Measurements from ENCODE around the gene PNPLA7. TPM values are rescaled to one million over a fixed set of nuclear protein-coding genes. Genes with fewer than 3 reads are reported as not detected.
"Not testable (repeated sequence)": the region's sequence is repeated elsewhere in the genome, so short reads cannot be mapped to it uniquely, and the experiment has no call there.

PNPLA7 gene
- total and polyA plus RNA-seq, 2 of the 4 experiments (the other 2 are of a cell fraction) = under 0.01 to 0.89 TPM

DNA sequence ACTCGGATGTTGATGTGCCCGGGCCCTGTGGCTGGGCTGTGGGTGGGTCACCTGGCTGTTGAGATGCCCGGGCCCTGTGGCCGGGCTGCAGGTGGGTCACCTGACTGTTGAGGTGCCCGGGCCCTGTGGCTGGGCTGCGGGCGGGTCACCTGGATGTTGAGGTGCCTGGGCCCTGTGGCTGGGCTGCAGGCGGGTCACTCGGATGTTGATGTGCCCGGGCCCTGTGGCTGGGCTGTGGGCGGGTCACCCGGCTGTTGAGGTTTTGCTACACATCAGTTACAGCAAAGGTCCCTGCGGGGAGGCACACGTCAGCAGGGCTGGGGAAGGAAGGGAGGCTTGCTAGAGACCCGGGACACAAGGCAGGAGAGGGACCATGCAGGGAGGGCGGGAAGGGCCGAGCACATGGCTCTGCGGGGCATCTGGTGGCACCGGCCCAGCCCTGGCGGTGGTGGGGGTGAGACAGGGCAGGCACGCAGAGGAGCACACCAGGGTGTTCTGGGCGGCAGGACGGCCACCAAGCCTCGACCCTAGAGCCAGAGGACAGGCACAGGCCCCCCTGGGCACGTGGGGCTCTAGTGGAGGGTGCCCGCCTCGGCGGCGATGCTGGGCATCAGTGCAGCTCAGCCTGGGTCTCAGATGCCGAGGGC is 35.4 kb downstream of the PNPLA7 start:
- no peak overlapping the region for H2AK5ac ChIP-seq (ENCODE audit: low read depth, low read length)
- intact Hi-C loops (cut with micrococcal nuclease) (no loop called here), dilution Hi-C loops (cut with HindIII; ENCODE audit: low sequenced_read_pairs, unreplicated experiment) (no loop called here), in situ Hi-C loops (cut with MboI; ENCODE audit: low sequenced_read_pairs) (no loop called here)
- H2BK20ac ChIP-seq (ENCODE audit: low read depth, low read length) = no peak overlapping the region
- H3K18ac ChIP-seq (ENCODE audit: low read depth, low read length) = no peak overlapping the region
- ATAC-seq (ENCODE audit: low read depth) (no peak), DNase-seq (no peak)
- 89% methylated on average over 7 of the region's 30 CpGs; no CpG with 5 or more reads in 1 of the 2 experiments for WGBS, 2 experiments (ENCODE audit: extremely low coverage in 2 of 2, insufficient read length in 1 of 2)
- H2AFZ ChIP-seq (replicated peaks; ENCODE audit: low read length, poor library complexity) = no peak overlapping the region
- H2BK120ac ChIP-seq (ENCODE audit: low read depth, low read length) = no peak overlapping the region
- H3K23ac ChIP-seq (ENCODE audit: low read depth, low read length) = no peak overlapping the region
- no peaks in the 10 kb centered on the region for H3K36me3 ChIP-seq (ENCODE audit: control insufficient read depth, insufficient read depth, low read length)
- H2BK5ac ChIP-seq (ENCODE audit: low read depth, low read length, poor library complexity, severe bottlenecking) = no peak overlapping the region
- ChIA-PET CTCF (no interaction called here), POLR2A (ENCODE audit: unreplicated experiment) (no interaction called here)
- H3K9me1 ChIP-seq (ENCODE audit: insufficient read depth, low read length) = no peaks in the 10 kb centered on the region
- H2BK15ac ChIP-seq (ENCODE audit: low read depth, low read length) = no peak overlapping the region
- no peaks in the 10 kb centered on the region for H3K79me1 ChIP-seq (ENCODE audit: low read depth in 1 of 2, low read length in 2 of 2)
- no peak overlapping the region for H3K14ac ChIP-seq (replicated peaks; ENCODE audit: low read depth, low read length)
- no peak overlapping the region for H3K27ac ChIP-seq (ENCODE audit: insufficient read depth, low read length)
- no peaks in the 10 kb centered on the region for H3K27me3 ChIP-seq (ENCODE audit: control insufficient read depth, insufficient read depth, low read length)
- H3K4ac ChIP-seq (ENCODE audit: low read depth, low read length) = no peak overlapping the region
- no TSS peak for BruUV-seq (replicated peaks)
- no peak overlapping the region for H3K4me3 ChIP-seq (ENCODE audit: insufficient read depth, low read depth, low read length)
- H3K4me1 ChIP-seq (ENCODE audit: control insufficient read depth, insufficient read depth, low read length) = no peaks in the 10 kb centered on the region
- H4K8ac ChIP-seq (ENCODE audit: low read depth in 2 of 2, low read length in 2 of 2) = no peak overlapping the region
- H3K4me2 ChIP-seq (ENCODE audit: low read depth, low read length) = no peak overlapping the region
- no peaks in the 10 kb centered on the region for H4K20me1 ChIP-seq (ENCODE audit: insufficient read depth, low read length)
- H3K9me3 ChIP-seq (ENCODE audit: control insufficient read depth, insufficient read depth, low read length) = no peaks in the 10 kb centered on the region
- H3K9ac ChIP-seq (ENCODE audit: low read depth, low read length) = no peak overlapping the region
- no peak overlapping the region for H4K91ac ChIP-seq (ENCODE audit: insufficient read depth, low read depth, low read length)
- H3K56ac ChIP-seq (ENCODE audit: extremely low read depth, insufficient read depth, low read length) = no peak overlapping the region
- H2AK9ac ChIP-seq (replicated peaks; ENCODE audit: low read depth, low read length, poor library complexity) = no peak overlapping the region
- TF ChIP-seq, protein P1, sequence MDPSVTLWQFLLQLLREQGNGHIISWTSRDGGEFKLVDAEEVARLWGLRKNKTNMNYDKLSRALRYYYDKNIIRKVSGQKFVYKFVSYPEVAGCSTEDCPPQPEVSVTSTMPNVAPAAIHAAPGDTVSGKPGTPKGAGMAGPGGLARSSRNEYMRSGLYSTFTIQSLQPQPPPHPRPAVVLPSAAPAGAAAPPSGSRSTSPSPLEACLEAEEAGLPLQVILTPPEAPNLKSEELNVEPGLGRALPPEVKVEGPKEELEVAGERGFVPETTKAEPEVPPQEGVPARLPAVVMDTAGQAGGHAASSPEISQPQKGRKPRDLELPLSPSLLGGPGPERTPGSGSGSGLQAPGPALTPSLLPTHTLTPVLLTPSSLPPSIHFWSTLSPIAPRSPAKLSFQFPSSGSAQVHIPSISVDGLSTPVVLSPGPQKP (IDR thresholded peaks at IDR 0.05; ENCODE audit: borderline replicate concordance, low read depth, low read length) = no peak
- TF ChIP-seq RAD21 (IDR thresholded peaks at IDR 0.05; ENCODE audit: low read length) = no peak
- TF ChIP-seq MXI1 (IDR thresholded peaks at IDR 0.05; ENCODE audit: borderline replicate concordance, low read depth, low read length) = no peak
- no peak overlapping the region for H4K5ac ChIP-seq (ENCODE audit: low read depth, low read length)

DNA sequence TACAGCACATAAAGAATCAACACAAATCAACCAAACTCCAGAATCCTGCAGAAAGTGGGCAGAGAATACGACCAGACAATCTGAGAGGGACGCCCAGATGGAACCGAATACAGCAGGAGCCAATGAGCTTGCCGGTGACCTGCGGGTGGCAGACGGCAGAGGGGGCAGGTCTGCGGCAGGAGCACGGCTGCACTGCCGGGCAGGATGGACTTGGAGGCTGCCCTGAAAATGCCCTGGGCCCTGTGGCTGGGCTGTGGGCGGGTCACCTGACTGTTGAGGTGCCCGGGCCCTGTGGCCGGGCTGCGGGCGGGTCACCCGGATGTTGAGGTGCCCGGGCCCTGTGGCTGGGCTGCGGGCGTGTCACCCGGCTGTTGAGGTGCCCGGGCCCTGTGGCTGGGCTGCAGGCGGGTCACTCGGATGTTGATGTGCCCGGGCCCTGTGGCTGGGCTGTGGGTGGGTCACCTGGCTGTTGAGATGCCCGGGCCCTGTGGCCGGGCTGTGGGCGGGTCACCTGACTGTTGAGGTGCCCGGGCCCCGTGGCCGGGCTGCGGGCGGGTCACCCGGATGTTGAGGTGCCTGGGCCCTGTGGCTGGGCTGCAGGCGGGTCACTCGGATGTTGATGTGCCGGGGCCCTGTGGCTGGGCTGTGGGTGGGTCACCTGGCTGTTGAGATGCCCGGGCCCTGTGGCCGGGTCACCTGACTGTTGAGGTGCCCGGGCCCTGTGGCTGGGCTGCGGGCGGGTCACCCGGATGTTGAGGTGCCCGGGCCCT is 36.2 kb downstream of the PNPLA7 start:
- H2AFZ ChIP-seq (replicated peaks; ENCODE audit: low read length, poor library complexity); H2AK9ac ChIP-seq (replicated peaks; ENCODE audit: low read depth, low read length, poor library complexity); H3K27ac ChIP-seq (ENCODE audit: insufficient read depth, low read length); intact Hi-C loops (cut with micrococcal nuclease); H3K27me3 ChIP-seq (ENCODE audit: control insufficient read depth, insufficient read depth, low read length); H2BK15ac ChIP-seq (ENCODE audit: low read depth, low read length); H3K4me3 ChIP-seq (ENCODE audit: insufficient read depth, low read depth, low read length); POLR2A ChIA-PET (ENCODE audit: unreplicated experiment); H3K9ac ChIP-seq (ENCODE audit: low read depth, low read length); H2BK5ac ChIP-seq (ENCODE audit: low read depth, low read length, poor library complexity, severe bottlenecking); H3K79me1 ChIP-seq (ENCODE audit: low read depth in 1 of 2, low read length in 2 of 2); H3K9me3 ChIP-seq (ENCODE audit: control insufficient read depth, insufficient read depth, low read length); H3K23ac ChIP-seq (ENCODE audit: low read depth, low read length); DNase-seq; H3K14ac ChIP-seq (replicated peaks; ENCODE audit: low read depth, low read length); H3K4ac ChIP-seq (ENCODE audit: low read depth, low read length); H4K91ac ChIP-seq (ENCODE audit: insufficient read depth, low read depth, low read length); H4K20me1 ChIP-seq (ENCODE audit: insufficient read depth, low read length); H3K4me2 ChIP-seq (ENCODE audit: low read depth, low read length); H4K5ac ChIP-seq (ENCODE audit: low read depth, low read length); H2BK120ac ChIP-seq (ENCODE audit: low read depth, low read length); H2BK20ac ChIP-seq (ENCODE audit: low read depth, low read length); H4K8ac ChIP-seq (ENCODE audit: low read depth in 2 of 2, low read length in 2 of 2); CTCF ChIA-PET; in situ Hi-C loops (cut with MboI; ENCODE audit: low sequenced_read_pairs); H3K9me1 ChIP-seq (ENCODE audit: insufficient read depth, low read length); H2AK5ac ChIP-seq (ENCODE audit: low read depth, low read length); H3K36me3 ChIP-seq (ENCODE audit: control insufficient read depth, insufficient read depth, low read length); H3K56ac ChIP-seq (ENCODE audit: extremely low read depth, insufficient read depth, low read length); H3K18ac ChIP-seq (ENCODE audit: low read depth, low read length); ATAC-seq (ENCODE audit: low read depth); BruUV-seq (replicated peaks); dilution Hi-C loops (cut with HindIII; ENCODE audit: low sequenced_read_pairs, unreplicated experiment); H3K4me1 ChIP-seq (ENCODE audit: control insufficient read depth, insufficient read depth, low read length): not testable (repeated sequence)
- 87% methylated on average over 18 of the region's 42 CpGs; no CpG with 5 or more reads in 1 of the 2 experiments for WGBS, 2 experiments (ENCODE audit: extremely low coverage in 2 of 2, insufficient read length in 1 of 2)

Measured in IMR-90 (cell line).